ENCODE measurements around the gene STK39.

DNA sequence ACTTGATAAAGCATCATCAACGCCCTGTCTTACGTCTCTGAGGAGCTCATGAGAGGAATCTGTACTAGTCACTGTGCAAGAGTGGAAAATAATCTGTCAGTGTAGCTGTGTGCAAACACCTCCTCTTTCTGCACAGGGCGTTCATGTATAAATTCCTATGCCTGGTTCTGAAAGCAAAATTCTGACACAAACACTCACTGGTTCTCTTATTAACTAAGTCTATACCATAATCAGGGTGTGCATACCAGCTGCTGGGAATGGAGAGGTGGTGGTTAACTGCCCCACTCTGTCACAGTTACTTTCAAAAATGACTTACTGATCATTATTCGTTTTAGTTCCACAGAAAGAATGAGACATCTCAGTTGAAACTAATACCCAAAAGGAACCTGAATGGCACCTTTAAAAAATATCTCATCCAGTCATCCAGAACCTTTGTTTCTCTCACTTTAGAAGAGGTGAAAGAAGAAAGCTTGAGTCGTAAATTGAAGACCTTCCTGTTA is 35.7 kb downstream of the STK39 start:
- TF ChIP-seq CTCF (IDR thresholded peaks at IDR 0.05) (no peak), POLR2AphosphoS5 (IDR thresholded peaks at IDR 0.05) (no peak), POLR2A (IDR thresholded peaks at IDR 0.05) (no peak), EP300 (IDR thresholded peaks at IDR 0.05) (no peak)
